Coronary artery (tissue), 2 donors: ENCODE results near the gene PRKCD.
A peak's percentile ranks its signal among the peaks of the same experiment; 100 is the strongest.

Experiments
- DNase-seq: peaks from one replicate; pipeline ENCODE4 v3.0.0-alpha.2; 2017; ENCODE audit warnings: low spot score
- H3K27ac ChIP-seq, 2 donors: fragments of 200-600 bp; sonication (generic); one replicate each; pipeline ENCODE4 v1.5.1; 2016 to 2019
- H3K4me3 ChIP-seq: fragments of 200-600 bp; sonication (generic); 2 replicates; pipeline ENCODE4 v1.5.1; 2016; ENCODE audit warnings: mild to moderate bottlenecking, moderate library complexity
- CTCF ChIP-seq: fragments of 200-600 bp; sonication (generic); IDR thresholded peaks from one replicate; pipeline ENCODE4 v1.5.1; 2019; ENCODE audit warnings: antibody characterized with exemption

The PRKCD gene

GRCh38 chr3:53187430-53187829, 26.4 kb downstream of the PRKCD start:
- no peak overlapping the region for H3K4me3 ChIP-seq
- no peak for DNase-seq
- no peak overlapping the region for H3K27ac ChIP-seq
- no peak for TF ChIP-seq CTCF

- DNase-seq = no peak
- TF ChIP-seq CTCF = no peak
- Histone ChIP-seq H3K27ac (no peak overlapping the region), H3K4me3 (no peak overlapping the region)
Measured at GRCh38 chr3:53188136-53188685, 27.2 kb downstream of the PRKCD start.

GRCh38 chr3:53188720-53189119, 27.7 kb downstream of the PRKCD start:
- no peak for DNase-seq
- H3K4me3 ChIP-seq = no peak overlapping the region

GRCh38 chr3:53189276-53189675, 28.3 kb downstream of the PRKCD start:
- DNase-seq = no peak
- no peak for TF ChIP-seq CTCF
- no peak overlapping the region for H3K4me3 ChIP-seq
- no peak overlapping the region for H3K27ac ChIP-seq

More at GRCh38 chr3:53188720-53189119, 27.7 kb downstream of the PRKCD start:
- no peak overlapping the region for H3K27ac ChIP-seq
- TF ChIP-seq CTCF = no peak

- Histone ChIP-seq H3K4me3 (no peak overlapping the region), H3K27ac (no peak overlapping the region)
- no peak for DNase-seq
- no peak for TF ChIP-seq CTCF
Measured at GRCh38 chr3:53190659-53191058, 29.6 kb downstream of the PRKCD start.

- H3K27ac ChIP-seq = no peak overlapping the region
- no peak overlapping the region for H3K4me3 ChIP-seq
- no peak for TF ChIP-seq CTCF
- DNase-seq = no peak
Measured at GRCh38 chr3:53191836-53192480, 30.9 kb downstream of the PRKCD start.

- Histone ChIP-seq H3K27ac (peak overlapping the region in 1 of 2 donors; percentile 35), H3K4me3 (no peak overlapping the region)
- TF ChIP-seq CTCF = no peak
- DNase-seq = no peak
Measured at GRCh38 chr3:53192608-53193007, 31.6 kb downstream of the PRKCD start.
